Esophagus muscularis mucosa (tissue), 4 donors: ENCODE data around the gene TTC7B. TPM values are rescaled to one million over a fixed set of nuclear protein-coding genes. Genes with fewer than 3 reads are reported as not detected.

Experiments used
- DNase-seq: peaks from one replicate; pipeline ENCODE4 v3.0.0-alpha.2; 2017; ENCODE audit errors: extremely low spot score
- H3K27ac ChIP-seq, 4 donors: fragments of 200-600 bp; sonication (generic); replicated peaks in 1 of 4; 1 replicate in 3 of 4; 2 replicates in 1 of 4; pipeline ENCODE4 v1.5.1; 2016 to 2019; ENCODE audit warnings: mild to moderate bottlenecking in 1 of 4
- H3K27me3 ChIP-seq, 4 donors: fragments of 200-600 bp; sonication (generic); one replicate each; pipeline versions ENCODE4 v1.5.1 to v1.6.0; 2016 to 2019
- H3K36me3 ChIP-seq, 4 donors: fragments of 200-600 bp; sonication (generic); one replicate each; pipeline ENCODE4 v1.5.1; 2016 to 2019
- H3K4me1 ChIP-seq, 4 donors: fragments of 200-600 bp; sonication (generic); one replicate each; pipeline ENCODE4 v1.5.1; 2016 to 2019
- H3K4me3 ChIP-seq, 4 donors: fragments of 200-600 bp; sonication (generic); 1 replicate in 2 of 4; 2 replicates in 2 of 4; pipeline ENCODE4 v1.5.1; 2016 to 2019; ENCODE audit warnings: mild to moderate bottlenecking in 4 of 4, moderate library complexity in 1 of 4
- H3K9me3 ChIP-seq, 4 donors: fragments of 200-600 bp; sonication (generic); 1 replicate in 3 of 4; 2 replicates in 1 of 4; pipeline ENCODE4 v1.5.1; 2016 to 2019
- CTCF ChIP-seq, 3 experiments: fragments of 200-600 bp in 2 of 3; fragments of 450-650 bp in 1 of 3; sonication (generic) in 2 of 3; IDR thresholded peaks; one replicate each; pipeline ENCODE4 v1.5.1; 2017 to 2019; ENCODE audit warnings: antibody characterized with exemption in 3 of 3, mild to moderate bottlenecking in 2 of 3, moderate library complexity in 1 of 3
- EP300 ChIP-seq: sonication (generic); formaldehyde crosslinking; IDR thresholded peaks from one replicate; pipeline ENCODE4 v1.6.1; 2017; ENCODE audit warnings: antibody characterized with exemption
- POLR2A ChIP-seq: fragments of 450-650 bp; IDR thresholded peaks from one replicate; pipeline ENCODE4 v1.6.1; 2017; ENCODE audit warnings: antibody characterized with exemption, moderate library complexity, mild to moderate bottlenecking, low read depth
- POLR2AphosphoS5 ChIP-seq, 2 donors: sonication (generic); formaldehyde crosslinking; IDR thresholded peaks; one replicate each; pipeline ENCODE4 v1.6.1; 2017; ENCODE audit warnings: antibody characterized with exemption in 2 of 2
- WGBS: methylation state at CpG from one replicate; pipeline ENCODE4 v1.1.5; 2018; 5-methylcytosine and 5-hydroxymethylcytosine counted together
- intact Hi-C: fragments of 100-400 bp; cut with DNase I; formaldehyde crosslinking; loops from one replicate; pipeline ENCODE4 v1.15.1; 2023
- total RNA-seq, 4 donors: library from RNA; depleted of rRNA; stranded (reverse); fragments of >200 nt; gene quantifications; one replicate each; pipeline versions ENCODE4 v1.1.0 to v1.2.1, GENCODE V29; 2016

The TTC7B gene
- total RNA-seq, 4 donors from 2014 or later: 54.4 to 148 (median 113) TPM

- H3K4me1 ChIP-seq: peaks cover 15 to 47% (median 31%) of the 10 kb centered on the region in 4 donors
- intact Hi-C loops: no loop called here
- H3K36me3 ChIP-seq: peaks cover 0 to 4% (median 2%) of the 10 kb centered on the region in 4 donors
- H3K27ac ChIP-seq: peak overlapping the region; percentile 41 to 67 (median 62)
- DNase-seq: peak; percentile 14
- H3K9me3 ChIP-seq: no peaks in the 10 kb centered on the region
- no peaks in the 10 kb centered on the region for H3K27me3 ChIP-seq
- 86% methylated on average over 2 of the region's 2 CpGs for WGBS
- no peak overlapping the region for H3K4me3 ChIP-seq
- no peak for TF ChIP-seq EP300
- TF ChIP-seq POLR2AphosphoS5 (IDR thresholded peaks at IDR 0.05): no peak
- TF ChIP-seq POLR2A: no peak
- no peak for TF ChIP-seq CTCF (IDR thresholded peaks at IDR 0.05)
Measured at GRCh38 chr14:90742252-90742651, 74.0 kb downstream of the TTC7B start.

- 98% methylated on average over 2 of the region's 2 CpGs for WGBS
- Histone ChIP-seq H3K9me3 (no peaks in the 10 kb centered on the region), H3K4me3 (no peak overlapping the region), H3K36me3 (peaks cover 0 to 4% (median 2%) of the 10 kb centered on the region in 4 donors), H3K4me1 (peaks cover 15 to 47% (median 31%) of the 10 kb centered on the region in 4 donors), H3K27ac (peak overlapping the region in 2 of 4 donors; percentile 61 to 67), H3K27me3 (no peaks in the 10 kb centered on the region)
- TF ChIP-seq EP300 (no peak), CTCF (IDR thresholded peaks at IDR 0.05) (no peak), POLR2AphosphoS5 (IDR thresholded peaks at IDR 0.05) (no peak), POLR2A (no peak)
- DNase-seq: peak; percentile 2
- intact Hi-C loops: no loop called here
Measured at GRCh38 chr14:90741682-90741946, 74.6 kb downstream of the TTC7B start.

- no peak for TF ChIP-seq POLR2AphosphoS5 (IDR thresholded peaks at IDR 0.05)
- TF ChIP-seq CTCF (IDR thresholded peaks at IDR 0.05): no peak
- no peak for TF ChIP-seq POLR2A
- no peak for TF ChIP-seq EP300
- no peak overlapping the region for H3K4me3 ChIP-seq
- no peaks in the 10 kb centered on the region for H3K27me3 ChIP-seq
- 89% methylated on average over 11 of the region's 12 CpGs for WGBS
- H3K27ac ChIP-seq: peak overlapping the region in 1 of 4 donors; percentile 6
- peaks cover 0 to 4% (median 2%) of the 10 kb centered on the region in 4 donors for H3K36me3 ChIP-seq
- H3K4me1 ChIP-seq: peaks cover 15 to 47% (median 31%) of the 10 kb centered on the region in 4 donors
- intact Hi-C loops: no loop called here
- DNase-seq: peak; percentile 60
- no peaks in the 10 kb centered on the region for H3K9me3 ChIP-seq
Measured at GRCh38 chr14:90740946-90741681, 75.1 kb downstream of the TTC7B start.

- 69% methylated on average over 8 of the region's 8 CpGs for WGBS
- Histone ChIP-seq H3K4me3 (no peak overlapping the region), H3K36me3 (peaks cover 0 to 4% (median 2%) of the 10 kb centered on the region in 4 donors), H3K9me3 (no peaks in the 10 kb centered on the region), H3K27me3 (no peaks in the 10 kb centered on the region), H3K27ac (peak overlapping the region in 3 of 4 donors; percentile 20 to 54 (median 37)), H3K4me1 (peaks cover 15 to 47% (median 31%) of the 10 kb centered on the region in 4 donors)
- no peak for DNase-seq
- TF ChIP-seq CTCF (IDR thresholded peaks at IDR 0.05) (no peak), EP300 (no peak), POLR2A (no peak), POLR2AphosphoS5 (IDR thresholded peaks at IDR 0.05) (no peak)
- intact Hi-C loops: no loop called here
Measured at GRCh38 chr14:90740081-90740480, 76.1 kb downstream of the TTC7B start.
